HEK293 (cell line): ENCODE measurements around the gene SYNGR4.

Experiments
- BCL6B ChIP-seq: fragments of 450-650 bp; formaldehyde crosslinking; IDR thresholded peaks from 2 replicates; pipeline ENCODE4 v1.5.1; 2017; ENCODE audit warnings: missing biosample characterization, missing genetic modification characterization
- ELK4 ChIP-seq: IDR thresholded peaks from 2 replicates; pipeline ENCODE4 v1.6.1; 2011; ENCODE audit warnings: mild to moderate bottlenecking, low read depth, low read length, borderline replicate concordance
- GFI1B ChIP-seq: fragments of 450-650 bp; formaldehyde crosslinking; IDR thresholded peaks from 2 replicates; pipeline ENCODE4 v1.5.1; 2016; ENCODE audit warnings: missing biosample characterization, missing genetic modification characterization
- GLI2 ChIP-seq: fragments of 450-650 bp; formaldehyde crosslinking; IDR thresholded peaks from 2 replicates; pipeline ENCODE4; 2017; ENCODE audit warnings: missing biosample characterization, missing genetic modification characterization, low read depth, borderline replicate concordance
- GLIS1 ChIP-seq: fragments of 450-650 bp; formaldehyde crosslinking; IDR thresholded peaks from 2 replicates; pipeline ENCODE4 v1.5.1; 2016; ENCODE audit warnings: missing biosample characterization, missing genetic modification characterization
- KLF10 ChIP-seq: fragments of 450-650 bp; IDR thresholded peaks from 2 replicates; pipeline ENCODE4 v1.5.1; 2018; ENCODE audit warnings: missing biosample characterization, mild to moderate bottlenecking, missing genetic modification characterization
- KLF7 ChIP-seq: fragments of 450-650 bp; formaldehyde crosslinking; IDR thresholded peaks from 2 replicates; pipeline ENCODE4 v1.5.1; 2016; ENCODE audit warnings: missing biosample characterization, missing genetic modification characterization, borderline replicate concordance
- KLF8 ChIP-seq: fragments of 450-650 bp; formaldehyde crosslinking; IDR thresholded peaks from 2 replicates; pipeline ENCODE4 v1.5.1; 2016; ENCODE audit warnings: missing biosample characterization, missing genetic modification characterization
- PRDM1 ChIP-seq: fragments of 450-650 bp; formaldehyde crosslinking; IDR thresholded peaks from 2 replicates; pipeline ENCODE4; 2016; ENCODE audit warnings: missing biosample characterization, missing genetic modification characterization
- REPIN1 ChIP-seq: fragments of 450-650 bp; formaldehyde crosslinking; IDR thresholded peaks from 2 replicates; pipeline ENCODE4 v1.5.1; 2017; ENCODE audit warnings: missing biosample characterization, missing genetic modification characterization, low read depth
- SALL2 ChIP-seq: fragments of 450-650 bp; formaldehyde crosslinking; IDR thresholded peaks from 2 replicates; pipeline ENCODE4 v1.5.0; 2017; ENCODE audit warnings: missing biosample characterization, mild to moderate bottlenecking, missing genetic modification characterization, borderline replicate concordance
- SCRT2 ChIP-seq: fragments of 450-650 bp; formaldehyde crosslinking; IDR thresholded peaks from 2 replicates; pipeline ENCODE4 v1.5.1; 2016; ENCODE audit warnings: missing biosample characterization, missing genetic modification characterization
- ZBTB20 ChIP-seq: fragments of 450-650 bp; formaldehyde crosslinking; IDR thresholded peaks from 2 replicates; pipeline ENCODE4 v1.5.1; 2016; ENCODE audit warnings: missing biosample characterization, missing genetic modification characterization
- ZBTB48 ChIP-seq: fragments of 450-650 bp; formaldehyde crosslinking; IDR thresholded peaks from 2 replicates; pipeline ENCODE4 v1.5.1; 2016; ENCODE audit warnings: missing biosample characterization, missing genetic modification characterization
- ZFP3 ChIP-seq: fragments of 450-650 bp; formaldehyde crosslinking; IDR thresholded peaks from 2 replicates; pipeline ENCODE4 v1.5.1; 2016; ENCODE audit warnings: low read depth, missing biosample characterization, missing genetic modification characterization
- ZFP69B ChIP-seq: fragments of 450-650 bp; formaldehyde crosslinking; IDR thresholded peaks from 2 replicates; pipeline ENCODE4 v1.5.1; 2016; ENCODE audit warnings: missing biosample characterization, missing genetic modification characterization
- ZNF10 ChIP-seq: fragments of 450-650 bp; formaldehyde crosslinking; IDR thresholded peaks from 2 replicates; pipeline ENCODE4 v1.5.1; 2017; ENCODE audit warnings: missing biosample characterization, missing genetic modification characterization
- ZNF121 ChIP-seq: fragments of 450-650 bp; formaldehyde crosslinking; IDR thresholded peaks from 2 replicates; pipeline ENCODE4 v1.5.1; 2016; ENCODE audit warnings: missing biosample characterization, missing genetic modification characterization
- ZNF132 ChIP-seq: fragments of 450-650 bp; formaldehyde crosslinking; IDR thresholded peaks from 2 replicates; pipeline ENCODE4 v1.5.1; 2017; ENCODE audit warnings: missing biosample characterization, missing genetic modification characterization, borderline replicate concordance
- ZNF133 ChIP-seq: fragments of 450-650 bp; formaldehyde crosslinking; IDR thresholded peaks from 2 replicates; pipeline ENCODE4 v1.5.1; 2016; ENCODE audit warnings: missing biosample characterization, missing genetic modification characterization
- ZNF221 ChIP-seq: fragments of 450-650 bp; formaldehyde crosslinking; IDR thresholded peaks from 2 replicates; pipeline ENCODE4 v1.5.1; 2017; ENCODE audit warnings: missing biosample characterization, missing genetic modification characterization, borderline replicate concordance
- ZNF341 ChIP-seq: fragments of 450-650 bp; formaldehyde crosslinking; IDR thresholded peaks from 2 replicates; pipeline ENCODE4; 2016; ENCODE audit warnings: low read depth, missing biosample characterization, missing genetic modification characterization
- ZNF394 ChIP-seq: fragments of 450-650 bp; formaldehyde crosslinking; IDR thresholded peaks from 2 replicates; pipeline ENCODE4 v1.5.1; 2016; ENCODE audit warnings: missing biosample characterization, missing genetic modification characterization, mild to moderate bottlenecking, moderate library complexity, borderline replicate concordance
- ZNF416 ChIP-seq: fragments of 450-650 bp; formaldehyde crosslinking; IDR thresholded peaks from 2 replicates; pipeline ENCODE4 v1.5.1; 2016; ENCODE audit warnings: missing biosample characterization, missing genetic modification characterization
- ZNF426 ChIP-seq: fragments of 450-650 bp; formaldehyde crosslinking; IDR thresholded peaks from 2 replicates; pipeline ENCODE4 v1.5.1; 2017; ENCODE audit warnings: missing biosample characterization, missing genetic modification characterization, mild to moderate bottlenecking, inconsistent platforms, moderate library complexity
- ZNF488 ChIP-seq: fragments of 450-650 bp; formaldehyde crosslinking; IDR thresholded peaks from 2 replicates; pipeline ENCODE4 v1.5.1; 2016; ENCODE audit warnings: missing biosample characterization, missing genetic modification characterization
- ZNF518A ChIP-seq: fragments of 450-650 bp; formaldehyde crosslinking; conservative IDR thresholded peaks from 2 replicates; pipeline ENCODE4 v1.5.1; 2016; ENCODE audit warnings: low read depth, missing biosample characterization, missing genetic modification characterization
- ZNF544 ChIP-seq: fragments of 450-650 bp; formaldehyde crosslinking; IDR thresholded peaks from 2 replicates; pipeline ENCODE4 v1.5.0; 2017; ENCODE audit warnings: missing biosample characterization, missing genetic modification characterization
- ZNF660 ChIP-seq: fragments of 450-650 bp; IDR thresholded peaks from 2 replicates; pipeline ENCODE4 v1.5.1; 2018; ENCODE audit warnings: missing biosample characterization, mild to moderate bottlenecking, missing genetic modification characterization
- ZNF664 ChIP-seq: fragments of 450-650 bp; formaldehyde crosslinking; IDR thresholded peaks from 2 replicates; pipeline ENCODE4 v1.5.1; 2016; ENCODE audit warnings: missing biosample characterization, missing genetic modification characterization
- ZNF707 ChIP-seq: fragments of 450-650 bp; formaldehyde crosslinking; IDR thresholded peaks from 2 replicates; pipeline ENCODE4 v1.5.1; 2016; ENCODE audit warnings: missing biosample characterization, missing genetic modification characterization
- ZNF768 ChIP-seq: fragments of 450-650 bp; formaldehyde crosslinking; IDR thresholded peaks from 2 replicates; pipeline ENCODE4 v1.5.1; 2018; ENCODE audit warnings: missing biosample characterization, mild to moderate bottlenecking, missing genetic modification characterization
- ZNF785 ChIP-seq: fragments of 450-650 bp; formaldehyde crosslinking; IDR thresholded peaks from 2 replicates; pipeline ENCODE4 v1.5.1; 2016; ENCODE audit warnings: missing biosample characterization, missing genetic modification characterization
- ZNF792 ChIP-seq: fragments of 450-650 bp; formaldehyde crosslinking; IDR thresholded peaks from 2 replicates; pipeline ENCODE4 v1.5.1; 2016; ENCODE audit warnings: missing biosample characterization, missing genetic modification characterization
- ZNF830 ChIP-seq: fragments of 450-650 bp; IDR thresholded peaks from 2 replicates; pipeline ENCODE4 v1.5.0; 2018; ENCODE audit warnings: missing biosample characterization, missing genetic modification characterization, low read depth, mild to moderate bottlenecking, moderate library complexity

Gene SYNGR4

GRCh38 chr19:48325265-48325910 lies 38.8 kb upstream of the SYNGR4 start, which contains the start of gene EMP3 (continued):
- TF ChIP-seq ZNF488 (tag by site-specific recombination): no peak
- TF ChIP-seq ZNF544: no peak
- no peak for TF ChIP-seq ZNF133 (tag by site-specific recombination)
- TF ChIP-seq REPIN1 (tag by site-specific recombination): no peak
- TF ChIP-seq ZNF518A (tag by site-specific recombination): no peak
- TF ChIP-seq SALL2 (tag by site-specific recombination): no peak
- peak; percentile 93 for TF ChIP-seq KLF8 (tag by site-specific recombination)
- TF ChIP-seq SCRT2 (tag by site-specific recombination): no peak
- TF ChIP-seq KLF10 (tag by site-specific recombination): no peak
- TF ChIP-seq ZFP3: no peak
- no peak for TF ChIP-seq ZNF792
- no peak for TF ChIP-seq ZNF664 (tag by site-specific recombination)
- TF ChIP-seq ZNF707 (tag by site-specific recombination): no peak
- TF ChIP-seq ZFP69B (tag by site-specific recombination): peak; percentile 53; the same call in 1 of the 2 replicates
- peak; percentile 75 for TF ChIP-seq ZBTB20 (tag by site-specific recombination)
- no peak for TF ChIP-seq ZNF121
- TF ChIP-seq ZNF426 (tag by site-specific recombination): no peak
- no peak for TF ChIP-seq ZNF660 (tag by site-specific recombination)
- TF ChIP-seq GFI1B (tag by site-specific recombination): no peak
- no peak for TF ChIP-seq ZNF341 (tag by site-specific recombination)
- TF ChIP-seq ZNF768 (tag by site-specific recombination): no peak
- TF ChIP-seq ZNF416 (tag by site-specific recombination): no peak
- TF ChIP-seq ZNF221 (tag by site-specific recombination): no peak
- TF ChIP-seq KLF7 (tag by site-specific recombination): peak; percentile 81; the same call in 1 of the 2 replicates
- TF ChIP-seq ZNF10 (tag by site-specific recombination): no peak
- no peak for TF ChIP-seq ZNF132 (tag by site-specific recombination)
- TF ChIP-seq BCL6B (tag by site-specific recombination): no peak
- no peak for TF ChIP-seq ZNF785 (tag by site-specific recombination)
- TF ChIP-seq ZNF394 (tag by site-specific recombination): no peak; the same call in 1 of the 2 replicates
- TF ChIP-seq PRDM1 (tag by site-specific recombination): peak; percentile 99
- TF ChIP-seq GLIS1 (tag by site-specific recombination): peak; percentile 58; the same call in 1 of the 2 replicates
- TF ChIP-seq ELK4: no peak
- no peak for TF ChIP-seq GLI2 (tag by site-specific recombination)
- TF ChIP-seq ZNF830: no peak
- peak; percentile 86 for TF ChIP-seq ZBTB48 (tag by site-specific recombination)
